Gastroesophageal sphincter (tissue), 3 donors: ENCODE data around the gene SUPT20H.

Experiments used
- CTCF ChIP-seq, 4 experiments: fragments of 200-600 bp in 2 of 4; fragments of 450-650 bp in 2 of 4; sonication (generic) in 1 of 4; IDR thresholded peaks; one replicate each; pipeline ENCODE4 v1.5.1; 2017 to 2019; ENCODE audit warnings: antibody characterized with exemption in 4 of 4, mild to moderate bottlenecking in 2 of 4, moderate library complexity in 2 of 4
- POLR2A ChIP-seq, 2 donors: fragments of 450-650 bp; IDR thresholded peaks; one replicate each; pipeline ENCODE4 v1.6.1; 2017; ENCODE audit warnings: antibody characterized with exemption in 2 of 2, mild to moderate bottlenecking in 2 of 2, moderate library complexity in 1 of 2
- POLR2AphosphoS5 ChIP-seq: sonication (generic); formaldehyde crosslinking; IDR thresholded peaks from one replicate; pipeline ENCODE4 v1.6.1; 2017; ENCODE audit warnings: antibody characterized with exemption

GRCh38 chr13:37072024-37072423 lies 12.5 kb upstream of the SUPT20H start:
- TF ChIP-seq CTCF (IDR thresholded peaks at IDR 0.05) (no peak), POLR2AphosphoS5 (no peak), POLR2A (IDR thresholded peaks at IDR 0.05) (no peak)
